DND-41 (cell line): ENCODE measurements around the gene CT45A1.
"Not testable (repeated sequence)": the region's sequence is repeated elsewhere in the genome, so short reads cannot be mapped to it uniquely, and the experiment has no call there.

Experiments
- ATAC-seq: fragments of 200-7000 bp; cut with Tn5 transposase; 3 replicates; pipeline ENCODE4 v1.9.1; 2021; ENCODE audit warnings: low read depth; ENCODE audit not compliant: insufficient read depth
- DNase-seq: peaks from one replicate; pipeline ENCODE4 v3.0.0-alpha.2; 2020
- H2AFZ ChIP-seq: 2 replicates; pipeline ENCODE4 v1.6.0; 2012; ENCODE audit warnings: low read depth, low read length
- H3K27ac ChIP-seq: 2 replicates; pipeline ENCODE4 v1.5.1; 2012; ENCODE audit warnings: low read length, inconsistent platforms
- H3K27me3 ChIP-seq: fragments of 200-600 bp; sonication (generic); 2 replicates; pipeline ENCODE4 v1.6.0; 2012; ENCODE audit warnings: low read length, mild to moderate bottlenecking, inconsistent platforms; ENCODE audit not compliant: insufficient read depth, poor library complexity
- H3K36me3 ChIP-seq: 2 replicates; pipeline ENCODE4 v1.5.1; 2012; ENCODE audit warnings: low read length, inconsistent platforms; ENCODE audit not compliant: insufficient read depth
- H3K4me1 ChIP-seq: 2 replicates; pipeline ENCODE4 v1.5.1; 2012; ENCODE audit warnings: mild to moderate bottlenecking, low read length; ENCODE audit not compliant: insufficient read depth
- H3K4me2 ChIP-seq: 2 replicates; pipeline ENCODE4 v1.6.0; 2012; ENCODE audit warnings: mild to moderate bottlenecking, moderate library complexity, low read length, inconsistent platforms; ENCODE audit not compliant: insufficient read depth
- H3K4me3 ChIP-seq, 2 experiments: fragments of 200-600 bp in 1 of 2; shearing (Covaris generic) in 1 of 2; 2 replicates each; pipeline ENCODE4 v1.5.1; 2012 to 2016; ENCODE audit warnings: inconsistent platforms in 2 of 2, low read length in 2 of 2, mild to moderate bottlenecking in 2 of 2, low read depth in 1 of 2, moderate library complexity in 1 of 2
- H3K79me2 ChIP-seq: 2 replicates; pipeline ENCODE4 v1.6.0; 2012; ENCODE audit warnings: low read length, inconsistent platforms; ENCODE audit not compliant: insufficient read depth
- H3K9ac ChIP-seq: 2 replicates; pipeline ENCODE4 v1.6.0; 2012; ENCODE audit warnings: low read depth, mild to moderate bottlenecking, inconsistent platforms, low read length, moderate library complexity
- H3K9me3 ChIP-seq: 2 replicates; pipeline ENCODE4 v1.5.1; 2012; ENCODE audit warnings: low read length, moderate library complexity, mild to moderate bottlenecking, inconsistent platforms; ENCODE audit not compliant: insufficient read depth, severe bottlenecking
- H4K20me1 ChIP-seq: 2 replicates; pipeline ENCODE4 v1.6.0; 2012; ENCODE audit warnings: low read length; ENCODE audit not compliant: insufficient read depth
- CTCF ChIP-seq: IDR thresholded peaks from 2 replicates; pipeline ENCODE4 v1.5.1; 2012; ENCODE audit warnings: borderline replicate concordance, low read length, moderate library complexity, mild to moderate bottlenecking; ENCODE audit not compliant: poor library complexity, severe bottlenecking; ENCODE audit errors: extremely low read depth
- EZH2 ChIP-seq: IDR thresholded peaks from 3 replicates; pipeline ENCODE4 v1.6.1; 2012; ENCODE audit warnings: borderline replicate concordance, low read depth, mild to moderate bottlenecking, moderate library complexity, low read length, inconsistent platforms; ENCODE audit not compliant: severe bottlenecking

The CT45A1 gene

GRCh38 chrX:135713183-135713689, at the start of gene CT45A1:
Gene CT45A1, plus strand, starts transcription at chrX:135713639. Its CDS starts 5,302 bp downstream, at chrX:135718941.
- H3K4me3 ChIP-seq, H3K27ac ChIP-seq: not testable (repeated sequence)
- peak; percentile 54 for TF ChIP-seq CTCF

GRCh38 chrX:135672979-135673378, 40.5 kb upstream of the CT45A1 start:
- not testable (repeated sequence) for H3K4me1 ChIP-seq, H3K36me3 ChIP-seq, H3K9me3 ChIP-seq, H4K20me1 ChIP-seq, ATAC-seq, H3K27ac ChIP-seq, DNase-seq, H3K27me3 ChIP-seq, H2AFZ ChIP-seq, H3K79me2 ChIP-seq, H3K9ac ChIP-seq, H3K4me3 ChIP-seq, H3K4me2 ChIP-seq

More at GRCh38 chrX:135713183-135713689, at the start of gene CT45A1:
- H3K4me2 ChIP-seq, H3K9ac ChIP-seq, H3K36me3 ChIP-seq, H3K9me3 ChIP-seq, ATAC-seq, H3K79me2 ChIP-seq, H2AFZ ChIP-seq, H4K20me1 ChIP-seq, H3K27me3 ChIP-seq, H3K4me1 ChIP-seq: not testable (repeated sequence)
- peak; percentile 17 for DNase-seq

- Histone ChIP-seq H3K4me1 (no peaks in the 10 kb centered on the region), H3K4me3 (no peak overlapping the region), H3K9me3 (no peaks in the 10 kb centered on the region), H3K79me2 (no peaks in the 10 kb centered on the region), H3K27ac (no peak overlapping the region), H4K20me1 (no peaks in the 10 kb centered on the region), H3K27me3 (no peaks in the 10 kb centered on the region), H3K9ac (no peak overlapping the region), H3K4me2 (no peak overlapping the region), H3K36me3 (no peaks in the 10 kb centered on the region), H2AFZ (no peak overlapping the region)
- DNase-seq (peak; percentile 4), ATAC-seq (no peak)
- TF ChIP-seq CTCF, result peak; percentile 40
- TF ChIP-seq EZH2, result no peak
Measured at GRCh38 chrX:135688137-135688536, 25.3 kb upstream of the CT45A1 start.

GRCh38 chrX:135695471-135695870, 18.0 kb upstream of the CT45A1 start:
- H3K4me3 ChIP-seq, result no peak overlapping the region
- H3K79me2 ChIP-seq, result no peaks in the 10 kb centered on the region
- ATAC-seq, result no peak
- no peaks in the 10 kb centered on the region for H3K4me1 ChIP-seq
- no peaks in the 10 kb centered on the region for H3K27me3 ChIP-seq
- no peak overlapping the region for H3K4me2 ChIP-seq
- H3K36me3 ChIP-seq, result no peaks in the 10 kb centered on the region
- no peak overlapping the region for H3K9ac ChIP-seq
- TF ChIP-seq CTCF (no peak), EZH2 (no peak)
- no peaks in the 10 kb centered on the region for H4K20me1 ChIP-seq
- no peaks in the 10 kb centered on the region for H3K9me3 ChIP-seq
- DNase-seq, result no peak
- H2AFZ ChIP-seq, result no peak overlapping the region
- no peak overlapping the region for H3K27ac ChIP-seq
